Transverse colon (tissue), 4 donors: ENCODE measurements around the gene MTA1. TPM values are rescaled to one million over a fixed set of nuclear protein-coding genes. Genes with fewer than 3 reads are reported as not detected.

Experiments
- DNase-seq: peaks from one replicate; pipeline ENCODE4 v3.0.0-alpha.2; 2019
- H3K27ac ChIP-seq, 4 donors: fragments of 200-600 bp; sonication (generic); 2 replicates each; pipeline ENCODE4 v1.5.1; 2016 to 2018; ENCODE audit warnings: inconsistent platforms in 4 of 4
- H3K27me3 ChIP-seq: fragments of 200-600 bp; sonication (generic); 2 replicates; pipeline ENCODE4 v1.5.1; 2017; ENCODE audit warnings: inconsistent platforms
- H3K36me3 ChIP-seq, 4 donors: fragments of 200-600 bp; sonication (generic); 2 replicates each; pipeline ENCODE4 v1.5.1; 2017 to 2019; ENCODE audit warnings: inconsistent platforms in 4 of 4
- H3K4me1 ChIP-seq, 4 donors: fragments of 200-600 bp; sonication (generic); 2 replicates each; pipeline ENCODE4 v1.5.1; 2017 to 2020; ENCODE audit warnings: inconsistent platforms in 4 of 4
- H3K4me3 ChIP-seq, 4 donors: fragments of 200-600 bp; sonication (generic); 1 replicate in 1 of 4; 2 replicates in 3 of 4; pipeline versions ENCODE4 v1.5.1 to v1.6.1; 2017 to 2019; ENCODE audit warnings: inconsistent platforms in 4 of 4
- H3K9me3 ChIP-seq, 2 donors: fragments of 200-600 bp; sonication (generic); 2 replicates each; pipeline ENCODE4 v1.5.1; 2017 to 2019; ENCODE audit warnings: inconsistent platforms in 2 of 2
- CTCF ChIP-seq, 5 experiments: fragments of 200-600 bp in 3 of 5; fragments of 450-650 bp in 2 of 5; sonication (generic) in 3 of 5; IDR thresholded peaks; 1 replicate in 2 of 5; 2 replicates in 3 of 5; pipeline ENCODE4 v1.5.1; 2016 to 2017; ENCODE audit warnings: antibody characterized with exemption in 5 of 5, inconsistent platforms in 3 of 5, mild to moderate bottlenecking in 2 of 5, moderate library complexity in 1 of 5
- EP300 ChIP-seq: sonication (generic); formaldehyde crosslinking; IDR thresholded peaks from one replicate; pipeline ENCODE4 v1.6.1; 2017; ENCODE audit warnings: antibody characterized with exemption, low read depth
- POLR2A ChIP-seq: fragments of 450-650 bp; IDR thresholded peaks from one replicate; pipeline ENCODE4 v1.6.1; 2016; ENCODE audit warnings: antibody characterized with exemption, mild to moderate bottlenecking, moderate library complexity
- POLR2AphosphoS5 ChIP-seq, 3 donors: sonication (generic); formaldehyde crosslinking; IDR thresholded peaks; one replicate each; pipeline ENCODE4 v1.6.1; 2016; ENCODE audit warnings: antibody characterized with exemption in 3 of 3
- WGBS, 2 donors: methylation state at CpG; one replicate each; pipeline ENCODE4 v1.1.5; 2018; ENCODE audit warnings: low coverage in 1 of 2; 5-methylcytosine and 5-hydroxymethylcytosine counted together
- in situ Hi-C, 4 donors: fragments of 200-750 bp; cut with MboI; loops; one replicate each; pipeline versions ENCODE4 v1.15.0 to v1.15.1; 2017; ENCODE audit warnings: low sequenced_read_pairs in 3 of 4, low pct_ligation_motif_present in 1 of 4, low pct_unique_long_range_greater_than_20kb in 1 of 4
- intact Hi-C: fragments of 100-400 bp; cut with DNase I; formaldehyde crosslinking; loops from one replicate; pipeline ENCODE4 v1.15.1; 2023; ENCODE audit warnings: low total_unique reads
- total RNA-seq, 4 donors: library from RNA; depleted of rRNA; stranded (reverse); fragments of >200 nt; gene quantifications; one replicate each; pipeline ENCODE4 v1.1.0, GENCODE V29; 2016

Gene MTA1
- total RNA-seq, 4 donors from 2014 or later: 79.4 to 293 (median 106) TPM

GRCh38 chr14:105485739-105486162, 66.1 kb downstream of the MTA1 start:
- H3K36me3 ChIP-seq: no peaks in the 10 kb centered on the region
- H3K4me1 ChIP-seq: peaks cover 42 to 94% (median 75%) of the 10 kb centered on the region in 4 donors
- H3K4me3 ChIP-seq: no peak overlapping the region
- H3K27me3 ChIP-seq: peaks cover 16% of the 10 kb centered on the region
- 58% methylated on average over 12 of the region's 12 CpGs; no CpG with 5 or more reads in 1 of the 2 donors for whole genome bisulfite sequencing, 2 donors
- intact Hi-C loops: no loop called here
- DNase-seq: no peak
- H3K27ac ChIP-seq: peak overlapping the region; percentile 98 to 99 (median 99)
- H3K9me3 ChIP-seq: no peaks in the 10 kb centered on the region
- in situ Hi-C loops: no loop called here
- peak in 2 of 5 experiments; percentile 11 to 19 for TF ChIP-seq CTCF (IDR thresholded peaks at IDR 0.05)
- TF ChIP-seq POLR2AphosphoS5 (IDR thresholded peaks at IDR 0.05): no peak

- TF ChIP-seq POLR2A (no peak), CTCF (IDR thresholded peaks at IDR 0.05) (no peak), EP300 (no peak), POLR2AphosphoS5 (IDR thresholded peaks at IDR 0.05) (no peak)
- H3K4me1 ChIP-seq: peaks cover 35 to 89% (median 70%) of the 10 kb centered on the region in 4 donors
- DNase-seq: no peak
- intact Hi-C loops (no loop called here), in situ Hi-C loops (no loop called here)
- no peaks in the 10 kb centered on the region for H3K36me3 ChIP-seq
- peak within 1 kb of the TSS; percentile 38 to 64 (median 44) for H3K4me3 ChIP-seq
- H3K27ac ChIP-seq: peak within 1 kb of the TSS; percentile 98 to 99 (median 99)
- 7% methylated on average over 40 of the region's 56 CpGs; no CpG with 5 or more reads in 1 of the 2 donors for WGBS, 2 donors
- H3K9me3 ChIP-seq: no peaks in the 10 kb centered on the region
- peaks cover 16% of the 10 kb centered on the region for H3K27me3 ChIP-seq
Measured at GRCh38 chr14:105486163-105486973, 66.7 kb downstream of the MTA1 start, which contains the start of gene CRIP1. CRIP1 (plus strand) TSS chr14:105486886; CDS start chr14:105487260, 374 bp downstream.

- peak overlapping the region; percentile 98 to 99 (median 99) for H3K27ac ChIP-seq
Measured at GRCh38 chr14:105486974-105487448, 67.4 kb downstream of the MTA1 start.

GRCh38 chr14:105487449-105487985, 67.9 kb downstream of the MTA1 start:
- Histone ChIP-seq H3K4me3 (peak overlapping the region; percentile 38 to 64 (median 44)), H3K27me3 (peaks cover 16% of the 10 kb centered on the region), H3K27ac (peak overlapping the region; percentile 98 to 99 (median 99)), H3K36me3 (no peaks in the 10 kb centered on the region), H3K4me1 (peaks cover 25 to 85% (median 66%) of the 10 kb centered on the region in 4 donors), H3K9me3 (no peaks in the 10 kb centered on the region)
- intact Hi-C loops: no loop called here
- in situ Hi-C loops: no loop called here
- WGBS, 2 donors: 2% methylated on average over 12 of the region's 48 CpGs; no CpG with 5 or more reads in 1 of the 2 donors
- peak; percentile 58 for TF ChIP-seq POLR2A
- peak in 2 of 3 donors; percentile 6 to 44 for TF ChIP-seq POLR2AphosphoS5 (IDR thresholded peaks at IDR 0.05)
- TF ChIP-seq CTCF (IDR thresholded peaks at IDR 0.05): no peak
- TF ChIP-seq EP300: no peak
- peak; percentile 81 for DNase-seq

More at GRCh38 chr14:105486974-105487448, 67.4 kb downstream of the MTA1 start:
- DNase-seq: peak; percentile 79
- H3K4me1 ChIP-seq: peaks cover 31 to 89% (median 70%) of the 10 kb centered on the region in 4 donors
- peaks cover 16% of the 10 kb centered on the region for H3K27me3 ChIP-seq
- in situ Hi-C loops (no loop called here), intact Hi-C loops (no loop called here)
- H3K4me3 ChIP-seq: peak overlapping the region; percentile 38 to 64 (median 44)
- WGBS, 2 donors: 5% methylated on average over 7 of the region's 45 CpGs; no CpG with 5 or more reads in 1 of the 2 donors
- H3K9me3 ChIP-seq: no peaks in the 10 kb centered on the region
- TF ChIP-seq POLR2A (peak; percentile 55), POLR2AphosphoS5 (IDR thresholded peaks at IDR 0.05) (peak in 2 of 3 donors; percentile 63 to 71), EP300 (no peak)
- no peaks in the 10 kb centered on the region for H3K36me3 ChIP-seq
